Kidney (tissue), 14 donors: ENCODE results near the gene ARID1B. TPM values are rescaled to one million over a fixed set of nuclear protein-coding genes. Genes with fewer than 3 reads are reported as not detected.
A peak's percentile ranks its signal among the peaks of the same experiment; 100 is the strongest.

ENCODE experiments used
- DNase-seq, 5 donors: peaks; one replicate each; pipeline ENCODE4 v3.0.0-alpha.2; 2013 to 2020
- FAIRE-seq: peaks from 2 replicates; lab custom pipeline; 2012; peaks lifted over from hg19 to GRCh38; lab: Jason Lieb, UNC
- H3K27ac ChIP-seq, 2 donors: one replicate each; pipeline ENCODE4 v1.7.0; 2013; ENCODE audit warnings: low read depth in 2 of 2, low read length in 2 of 2, inconsistent platforms in 1 of 2
- H3K27me3 ChIP-seq: one replicate; pipeline ENCODE4 v1.7.1; 2013; ENCODE audit warnings: low read length, inconsistent platforms; ENCODE audit not compliant: control insufficient read depth, insufficient read depth
- H3K36me3 ChIP-seq, 3 donors: one replicate each; pipeline versions ENCODE4 v1.7.0 to v1.7.1; 2013; ENCODE audit warnings: low read length in 3 of 3, control low read depth in 1 of 3, inconsistent platforms in 1 of 3; ENCODE audit not compliant: insufficient read depth in 3 of 3, control insufficient read depth in 2 of 3
- H3K4me1 ChIP-seq, 3 donors: one replicate each; pipeline versions ENCODE4 v1.7.0 to v1.7.1; 2013; ENCODE audit warnings: low read length in 3 of 3, inconsistent platforms in 1 of 3, low read depth in 1 of 3; ENCODE audit not compliant: control insufficient read depth in 2 of 3, insufficient read depth in 2 of 3
- H3K4me3 ChIP-seq, 3 donors: one replicate each; pipeline versions ENCODE4 v1.7.0 to v1.8.1; 2013; ENCODE audit warnings: low read length in 3 of 3, control low read depth in 1 of 3, inconsistent platforms in 1 of 3
- H3K9ac ChIP-seq, 3 donors: one replicate each; pipeline versions ENCODE4 v1.7.0 to v1.7.1; 2013; ENCODE audit warnings: low read length in 3 of 3, control low read depth in 1 of 3, inconsistent platforms in 1 of 3
- H3K9me3 ChIP-seq, 3 donors: one replicate each; pipeline versions ENCODE4 v1.7.0 to v1.7.1; 2013; ENCODE audit warnings: low read length in 3 of 3, control low read depth in 1 of 3, inconsistent platforms in 1 of 3; ENCODE audit not compliant: control insufficient read depth in 2 of 3, insufficient read depth in 1 of 3
- intact Hi-C: fragments of 100-400 bp; cut with DNase I; formaldehyde crosslinking; loops from one replicate; pipeline ENCODE4 v1.11.1; 2022
- polyA plus RNA-seq: library from polyadenylated mRNA; stranded (reverse); fragments of 350-450 nt; fragmentation: Illumina TruSeq; extraction: RNeasy Lipid Tissue Mini Kit (QIAGEN cat#74804); gene quantifications from one replicate; pipeline ENCODE4 v1.2.3, GENCODE V29; 2014; ENCODE audit warnings: low read depth, low replicate concordance; ENCODE audit not compliant: insufficient read depth
- total RNA-seq: library from RNA; stranded (reverse); fragmentation: NEBNext Ultra II Directional; extraction: Animal tissue kit (Norgen Biotek cat#: 25700); gene quantifications from one replicate; pipeline ENCODE4 v1.2.1, GENCODE V29; 2021
- TF ChIP-seq, protein P1 (sequence below): IDR thresholded peaks from 3 replicates; pipeline ENCODE4 v1.5.1; 2012; ENCODE audit warnings: mild to moderate bottlenecking, moderate library complexity, borderline replicate concordance; ENCODE audit not compliant: insufficient read depth; ENCODE audit errors: extremely low read depth
- donor health status: control.
- donor health status: control.
- donor health status: control.
- donor health status: control.
- donor health status: control.
- donor health status: DM: yes; HTN: yes; CAD: no.
- donor health status: Normal renal cell carcinoma (clear cell type).

ARID1B gene
- total and polyA plus RNA-seq, 2 donors from 2014 or later, result 16.4 to 110 TPM

GRCh38 chr6:156794546-156795354, 17.6 kb downstream of the ARID1B start:
- peaks cover 0 to 24% (median 5%) of the 10 kb centered on the region in 3 donors for H3K4me1 ChIP-seq
- H3K27ac ChIP-seq, result peak overlapping the region; percentile 29 to 68
- no peaks in the 10 kb centered on the region for H3K36me3 ChIP-seq
- no peaks in the 10 kb centered on the region for H3K27me3 ChIP-seq
- no peak for FAIRE-seq
- intact Hi-C loops, result no loop called here
- TF ChIP-seq, protein P1, sequence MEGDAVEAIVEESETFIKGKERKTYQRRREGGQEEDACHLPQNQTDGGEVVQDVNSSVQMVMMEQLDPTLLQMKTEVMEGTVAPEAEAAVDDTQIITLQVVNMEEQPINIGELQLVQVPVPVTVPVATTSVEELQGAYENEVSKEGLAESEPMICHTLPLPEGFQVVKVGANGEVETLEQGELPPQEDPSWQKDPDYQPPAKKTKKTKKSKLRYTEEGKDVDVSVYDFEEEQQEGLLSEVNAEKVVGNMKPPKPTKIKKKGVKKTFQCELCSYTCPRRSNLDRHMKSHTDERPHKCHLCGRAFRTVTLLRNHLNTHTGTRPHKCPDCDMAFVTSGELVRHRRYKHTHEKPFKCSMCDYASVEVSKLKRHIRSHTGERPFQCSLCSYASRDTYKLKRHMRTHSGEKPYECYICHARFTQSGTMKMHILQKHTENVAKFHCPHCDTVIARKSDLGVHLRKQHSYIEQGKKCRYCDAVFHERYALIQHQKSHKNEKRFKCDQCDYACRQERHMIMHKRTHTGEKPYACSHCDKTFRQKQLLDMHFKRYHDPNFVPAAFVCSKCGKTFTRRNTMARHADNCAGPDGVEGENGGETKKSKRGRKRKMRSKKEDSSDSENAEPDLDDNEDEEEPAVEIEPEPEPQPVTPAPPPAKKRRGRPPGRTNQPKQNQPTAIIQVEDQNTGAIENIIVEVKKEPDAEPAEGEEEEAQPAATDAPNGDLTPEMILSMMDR, result no peak
- DNase-seq, result peak in 3 of 5 donors; percentile 39 to 55 (median 54)
- H3K4me3 ChIP-seq, result no peak overlapping the region
- H3K9me3 ChIP-seq, result no peaks in the 10 kb centered on the region
- H3K9ac ChIP-seq, result no peak overlapping the region

DNA sequence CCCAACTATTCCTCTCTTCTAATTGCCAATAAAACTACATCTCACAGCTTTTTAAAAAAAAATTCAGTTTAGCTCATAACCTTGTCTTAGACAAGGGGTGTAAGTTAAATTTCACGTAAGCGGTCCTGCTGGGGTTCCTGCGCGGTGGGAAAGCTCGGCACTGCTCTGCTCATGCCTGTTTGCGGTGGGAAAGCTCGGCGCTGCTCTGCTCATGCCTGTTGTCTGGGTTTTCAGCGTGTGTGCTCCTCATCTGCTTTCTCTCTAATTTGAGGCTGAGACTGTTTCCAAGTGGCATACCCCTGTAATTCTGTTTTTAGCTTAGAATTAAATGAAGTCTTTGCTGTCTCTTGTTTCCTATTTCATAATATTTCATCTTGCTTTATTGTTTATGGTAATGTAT, 18.6 kb downstream of the ARID1B start:
- H3K9ac ChIP-seq, result no peak overlapping the region
- H3K9me3 ChIP-seq, result no peaks in the 10 kb centered on the region
- TF ChIP-seq, protein P1, result no peak
- peaks cover 0 to 20% (median 5%) of the 10 kb centered on the region in 3 donors for H3K4me1 ChIP-seq
- DNase-seq (peak in 2 of 5 donors; percentile 11 to 80), FAIRE-seq (no peak)
- intact Hi-C loops, result no loop called here
- no peaks in the 10 kb centered on the region for H3K36me3 ChIP-seq
- peak overlapping the region in 1 of 2 donors; percentile 24 for H3K27ac ChIP-seq
- no peaks in the 10 kb centered on the region for H3K27me3 ChIP-seq
- peak overlapping the region in 1 of 3 donors; percentile 20 for H3K4me3 ChIP-seq

DNA sequence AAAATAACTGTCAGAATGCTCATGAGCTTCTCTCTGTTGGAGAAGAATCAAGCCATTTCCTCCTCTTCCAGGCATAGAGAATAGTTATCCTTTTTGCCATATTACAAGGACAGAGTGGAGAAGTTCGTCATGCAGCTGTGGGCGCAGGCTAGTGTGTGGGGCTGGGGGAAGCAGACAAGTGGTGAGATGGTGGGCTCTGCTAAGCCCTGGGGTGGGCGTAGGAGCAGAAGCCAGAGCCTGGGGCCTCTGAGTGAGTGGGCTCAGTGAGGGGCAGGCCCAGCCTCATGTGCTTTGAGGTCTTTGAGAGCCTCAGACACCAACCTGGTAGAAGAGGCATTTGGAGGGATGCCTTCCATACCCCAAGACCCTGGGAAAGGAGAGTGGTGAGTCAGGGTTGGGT, 19.4 kb downstream of the ARID1B start:
- H3K4me3 ChIP-seq, result no peak overlapping the region
- H3K27ac ChIP-seq, result no peak overlapping the region
- intact Hi-C loops, result no loop called here
- no peaks in the 10 kb centered on the region for H3K27me3 ChIP-seq
- H3K9me3 ChIP-seq, result no peaks in the 10 kb centered on the region
- H3K9ac ChIP-seq, result no peak overlapping the region
- DNase-seq (no peak), FAIRE-seq (no peak)
- TF ChIP-seq, protein P1, result no peak
- H3K4me1 ChIP-seq, result peaks cover 0 to 15% (median 3%) of the 10 kb centered on the region in 3 donors
- H3K36me3 ChIP-seq, result no peaks in the 10 kb centered on the region
